Occipital lobe (tissue), 2 donors: ENCODE measurements around the gene SWSAP1. TPM values are rescaled to one million over a fixed set of nuclear protein-coding genes. Genes with fewer than 3 reads are reported as not detected.

Source experiments
- DNase-seq: peaks from one replicate; lab custom pipeline; 2025; lab: John Stamatoyannopoulos, UW
- total RNA-seq: library from RNA; depleted of rRNA; stranded (reverse); fragments of >200 nt; gene quantifications from one replicate; pipeline ENCODE4 v1.2.3, GENCODE V29; 2014

SWSAP1 gene
- total RNA-seq, 1 donor from 2014 or later, result 1.6 TPM

- peak; percentile 87 for DNase-seq
Observed at GRCh38 chr19:11355160-11356073, 19.0 kb upstream of the SWSAP1 start, which contains the start of gene PLPPR2. PLPPR2 (plus strand) TSS chr19:11355432; CDS start chr19:11357674, 2,242 bp downstream.

GRCh38 chr19:11356074-11356397, 18.4 kb upstream of the SWSAP1 start:
- DNase-seq, result no peak

- no peak for DNase-seq
Observed at GRCh38 chr19:11356676-11357550, 17.6 kb upstream of the SWSAP1 start.

- no peak for DNase-seq
Observed at GRCh38 chr19:11359421-11359820, 15.0 kb upstream of the SWSAP1 start.

- no peak for DNase-seq
Observed at GRCh38 chr19:11361037-11361770, 13.3 kb upstream of the SWSAP1 start.

GRCh38 chr19:11361771-11362731, 12.4 kb upstream of the SWSAP1 start:
- DNase-seq, result no peak

- no peak for DNase-seq
Observed at GRCh38 chr19:11363881-11364280, 10.6 kb upstream of the SWSAP1 start.

GRCh38 chr19:11364296-11364904, 10.1 kb upstream of the SWSAP1 start:
- DNase-seq, result no peak

GRCh38 chr19:11364935-11365334, 9.5 kb upstream of the SWSAP1 start:
- DNase-seq, result no peak

GRCh38 chr19:11365557-11366117, 8.8 kb upstream of the SWSAP1 start:
- no peak for DNase-seq

GRCh38 chr19:11367528-11367927, 6.9 kb upstream of the SWSAP1 start:
- DNase-seq, result no peak

GRCh38 chr19:11370744-11371143, 3.7 kb upstream of the SWSAP1 start:
- DNase-seq, result no peak

GRCh38 chr19:11373166-11373884, 1.1 kb upstream of the SWSAP1 start:
- peak; percentile 82 for DNase-seq

- DNase-seq, result no peak
Observed at GRCh38 chr19:11373885-11374432, 507 bp upstream of the SWSAP1 start.

- no peak for DNase-seq
Observed at GRCh38 chr19:11375143-11375948, 880 bp downstream of the SWSAP1 start.

- no peak for DNase-seq
Observed at GRCh38 chr19:11377237-11377636, 2.8 kb downstream of the SWSAP1 start.

- DNase-seq, result no peak
Observed at GRCh38 chr19:11377756-11378155, 3.3 kb downstream of the SWSAP1 start.
